ENCODE data around the gene HSD17B10. TPM values are rescaled to one million over a fixed set of nuclear protein-coding genes. Genes with fewer than 3 reads are reported as not detected.

Gene HSD17B10
- 126 and 132 TPM in 2 replicates for total RNA-seq (2021)
- percentile 76 among the genes with signal in this experiment for Bru-seq, nascent RNA
- BruChase-seq, experiment 1, labeled RNA remaining after a 2-hour chase: percentile 73 among the genes with signal in this experiment
- BruChase-seq, experiment 2, labeled RNA remaining after a 6-hour chase: percentile 85 among the genes with signal in this experiment
- long read RNA-seq, transcript HSD17B10-201 (6 exons, 960 nt): major isoform, 71 of 82 reads
- long read RNA-seq, partial matches to known transcripts: 6 of 82 reads
- long read RNA-seq, other reads (novel, unspliced or antisense): 4 of 82 reads

GRCh38 chrX:53433651-53434639 lies at the start of gene HSD17B10:
Gene HSD17B10 (minus strand): TSS chrX:53434370. CDS start chrX:53434345, 25 bp downstream.
- peak within 1 kb of the TSS; percentile 71 for H3K4me3 ChIP-seq (ENCODE audit: low read depth, low read length, poor library complexity, severe bottlenecking)
- intact Hi-C loops (cut with micrococcal nuclease; ENCODE audit: unreplicated experiment): no loop called here
- peak within 1 kb of the TSS; percentile 54 for H3K27ac ChIP-seq (ENCODE audit: low read depth, low read length, poor library complexity, severe bottlenecking)
- peak; percentile 92 for DNase-seq (ENCODE audit: low spot score)
- CTCF ChIA-PET: no interaction called here
- peaks cover 14% of the 10 kb centered on the region for H3K27me3 ChIP-seq (replicated peaks; ENCODE audit: insufficient read depth, low read depth, low read length, poor library complexity)
- no peak for TF ChIP-seq CTCF (conservative IDR thresholded peaks at IDR 0.05; ENCODE audit: low read depth, low read length)
- no peak for TF ChIP-seq EZH2 (IDR thresholded peaks at IDR 0.05; ENCODE audit: borderline replicate concordance, low read depth, low read length, poor library complexity, severe bottlenecking)
- no peaks in the 10 kb centered on the region for H3K9me3 ChIP-seq (ENCODE audit: low read depth, low read length, poor library complexity, severe bottlenecking)
- H3K4me1 ChIP-seq (ENCODE audit: insufficient read depth, low read length, poor library complexity, severe bottlenecking): no peaks in the 10 kb centered on the region
- BruUV-seq (replicated peaks): no TSS peak
- POLR2A ChIA-PET (ENCODE audit: low non-redundant PET): no interaction called here
- no peaks in the 10 kb centered on the region for H3K36me3 ChIP-seq (ENCODE audit: insufficient read depth, low read length, poor library complexity, severe bottlenecking)

GRCh38 chrX:53483416-53483815 lies 49.2 kb upstream of the HSD17B10 start:
- Histone ChIP-seq H3K4me1 (ENCODE audit: insufficient read depth, low read length, poor library complexity, severe bottlenecking) (no peaks in the 10 kb centered on the region), H3K9me3 (ENCODE audit: low read depth, low read length, poor library complexity, severe bottlenecking) (no peaks in the 10 kb centered on the region), H3K4me3 (ENCODE audit: low read depth, low read length, poor library complexity, severe bottlenecking) (no peak overlapping the region), H3K27ac (ENCODE audit: low read depth, low read length, poor library complexity, severe bottlenecking) (no peak overlapping the region), H3K27me3 (replicated peaks; ENCODE audit: insufficient read depth, low read depth, low read length, poor library complexity) (no peaks in the 10 kb centered on the region), H3K36me3 (ENCODE audit: insufficient read depth, low read length, poor library complexity, severe bottlenecking) (no peaks in the 10 kb centered on the region)
- TF ChIP-seq CTCF (conservative IDR thresholded peaks at IDR 0.05; ENCODE audit: low read depth, low read length) (no peak), EZH2 (IDR thresholded peaks at IDR 0.05; ENCODE audit: borderline replicate concordance, low read depth, low read length, poor library complexity, severe bottlenecking) (no peak)
- no peak for DNase-seq (ENCODE audit: low spot score)
- intact Hi-C loops (cut with micrococcal nuclease; ENCODE audit: unreplicated experiment): loop anchor here (2.0 kb wide), 1 partner anchor 167 kb away; no protein-coding TSS in a partner anchor
- BruUV-seq (replicated peaks): no TSS peak
- CTCF ChIA-PET: no interaction called here
- POLR2A ChIA-PET (ENCODE audit: low non-redundant PET): no interaction called here

- Histone ChIP-seq H3K9me3 (ENCODE audit: low read depth, low read length, poor library complexity, severe bottlenecking) (no peaks in the 10 kb centered on the region), H3K27me3 (replicated peaks; ENCODE audit: insufficient read depth, low read depth, low read length, poor library complexity) (no peaks in the 10 kb centered on the region), H3K4me1 (ENCODE audit: insufficient read depth, low read length, poor library complexity, severe bottlenecking) (no peaks in the 10 kb centered on the region), H3K36me3 (ENCODE audit: insufficient read depth, low read length, poor library complexity, severe bottlenecking) (no peaks in the 10 kb centered on the region), H3K27ac (ENCODE audit: low read depth, low read length, poor library complexity, severe bottlenecking) (no peak overlapping the region), H3K4me3 (ENCODE audit: low read depth, low read length, poor library complexity, severe bottlenecking) (no peak overlapping the region)
- DNase-seq (ENCODE audit: low spot score): peak; percentile 74
- ChIA-PET POLR2A (ENCODE audit: low non-redundant PET) (no interaction called here), CTCF (interaction anchor here (0.9 to 1.3 kb wide), 8 partner anchors 9 to 171 kb away, joined by 3 to 10 read pairs (median 4); no protein-coding TSS in a partner anchor)
- no TSS peak for BruUV-seq (replicated peaks)
- TF ChIP-seq CTCF (conservative IDR thresholded peaks at IDR 0.05; ENCODE audit: low read depth, low read length) (peak; percentile 81), EZH2 (IDR thresholded peaks at IDR 0.05; ENCODE audit: borderline replicate concordance, low read depth, low read length, poor library complexity, severe bottlenecking) (no peak)
- intact Hi-C loops (cut with micrococcal nuclease; ENCODE audit: unreplicated experiment): loop anchor here (2.0 kb wide), 1 partner anchor 165 kb away; no protein-coding TSS in a partner anchor
Measured at GRCh38 chrX:53481816-53482465, 47.8 kb upstream of the HSD17B10 start.

All from A673 (cell line).